HG03342 (cell line): ENCODE results near the gene TRMT2A.

Experiments
- ATAC-seq: cut with Tn5 transposase; IDR thresholded peaks from one replicate; pipeline ENCODE4 v1.9.1; 2021; ENCODE audit warnings: mild to moderate bottlenecking, moderate library complexity; ENCODE audit not compliant: unreplicated experiment

Gene TRMT2A

GRCh38 chr22:20065896-20066616 is 51.0 kb downstream of the TRMT2A start:
- ATAC-seq: no peak

- ATAC-seq: no peak
Observed at GRCh38 chr22:20064545-20065262, 52.3 kb downstream of the TRMT2A start.

GRCh38 chr22:20064140-20064480 is 52.9 kb downstream of the TRMT2A start:
- ATAC-seq: no peak

GRCh38 chr22:20063271-20064139 is 53.5 kb downstream of the TRMT2A start:
- no peak for ATAC-seq

- ATAC-seq: no peak
Observed at GRCh38 chr22:20062766-20063083, 54.3 kb downstream of the TRMT2A start.

GRCh38 chr22:20062043-20062765 is 54.8 kb downstream of the TRMT2A start:
- ATAC-seq: no peak
